GM12865 (cell line): ENCODE data around the gene BRMS1.
A peak's percentile ranks its signal among the peaks of the same experiment; 100 is the strongest.
"Not testable (repeated sequence)": the region's sequence is repeated elsewhere in the genome, so short reads cannot be mapped to it uniquely, and the experiment has no call there.

Experiments
- DNase-seq: peaks from one replicate; pipeline ENCODE4 v3.0.0; 2010; ENCODE audit warnings: low read depth
- H3K4me3 ChIP-seq: 2 replicates; pipeline ENCODE4 v1.5.1; 2011; ENCODE audit warnings: mild to moderate bottlenecking, low read depth, low read length, control low read depth
- TF ChIP-seq, protein P1 (sequence below): IDR thresholded peaks from 2 replicates; pipeline ENCODE4 v1.5.1; 2011; ENCODE audit warnings: low read length, control low read depth, low read depth, inconsistent platforms; ENCODE audit not compliant: insufficient read depth; ENCODE audit errors: missing control alignments

The BRMS1 gene

DNA sequence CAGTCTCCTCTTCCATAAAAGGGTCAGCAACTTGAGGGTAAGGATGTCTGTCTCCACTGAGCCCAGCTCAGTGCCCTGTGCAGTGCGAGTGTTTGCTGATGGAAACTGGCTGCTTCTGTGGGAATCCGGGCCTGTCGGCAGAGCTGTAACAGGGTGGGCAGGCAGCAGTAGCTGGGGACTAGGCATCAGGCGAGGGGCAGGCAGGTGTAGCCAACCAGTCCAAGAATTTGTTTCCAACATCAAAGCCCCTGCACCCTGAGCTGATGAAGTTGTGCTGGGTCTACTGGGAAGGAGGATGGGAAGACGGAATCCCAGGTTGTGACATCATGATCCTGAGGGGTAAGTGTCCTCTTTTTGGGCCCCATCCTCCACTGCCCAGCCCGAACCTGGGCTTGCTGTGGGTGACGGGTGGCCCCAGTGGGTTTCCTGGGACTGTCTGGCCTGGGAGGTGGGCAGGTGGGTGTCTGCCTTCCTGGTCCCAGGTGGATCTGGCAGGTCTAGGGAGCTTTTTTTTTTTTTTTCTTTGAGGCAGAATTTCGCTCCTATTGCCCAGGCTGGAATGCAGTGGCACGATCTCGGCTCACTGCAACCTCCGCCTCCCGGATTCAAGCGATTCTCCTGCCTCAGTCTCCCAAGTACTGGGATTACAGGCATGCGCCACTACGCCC is 15.6 kb upstream of the BRMS1 start:
- no peak overlapping the region for H3K4me3 ChIP-seq
- TF ChIP-seq, protein P1, sequence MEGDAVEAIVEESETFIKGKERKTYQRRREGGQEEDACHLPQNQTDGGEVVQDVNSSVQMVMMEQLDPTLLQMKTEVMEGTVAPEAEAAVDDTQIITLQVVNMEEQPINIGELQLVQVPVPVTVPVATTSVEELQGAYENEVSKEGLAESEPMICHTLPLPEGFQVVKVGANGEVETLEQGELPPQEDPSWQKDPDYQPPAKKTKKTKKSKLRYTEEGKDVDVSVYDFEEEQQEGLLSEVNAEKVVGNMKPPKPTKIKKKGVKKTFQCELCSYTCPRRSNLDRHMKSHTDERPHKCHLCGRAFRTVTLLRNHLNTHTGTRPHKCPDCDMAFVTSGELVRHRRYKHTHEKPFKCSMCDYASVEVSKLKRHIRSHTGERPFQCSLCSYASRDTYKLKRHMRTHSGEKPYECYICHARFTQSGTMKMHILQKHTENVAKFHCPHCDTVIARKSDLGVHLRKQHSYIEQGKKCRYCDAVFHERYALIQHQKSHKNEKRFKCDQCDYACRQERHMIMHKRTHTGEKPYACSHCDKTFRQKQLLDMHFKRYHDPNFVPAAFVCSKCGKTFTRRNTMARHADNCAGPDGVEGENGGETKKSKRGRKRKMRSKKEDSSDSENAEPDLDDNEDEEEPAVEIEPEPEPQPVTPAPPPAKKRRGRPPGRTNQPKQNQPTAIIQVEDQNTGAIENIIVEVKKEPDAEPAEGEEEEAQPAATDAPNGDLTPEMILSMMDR: no peak
- DNase-seq: no peak

DNA sequence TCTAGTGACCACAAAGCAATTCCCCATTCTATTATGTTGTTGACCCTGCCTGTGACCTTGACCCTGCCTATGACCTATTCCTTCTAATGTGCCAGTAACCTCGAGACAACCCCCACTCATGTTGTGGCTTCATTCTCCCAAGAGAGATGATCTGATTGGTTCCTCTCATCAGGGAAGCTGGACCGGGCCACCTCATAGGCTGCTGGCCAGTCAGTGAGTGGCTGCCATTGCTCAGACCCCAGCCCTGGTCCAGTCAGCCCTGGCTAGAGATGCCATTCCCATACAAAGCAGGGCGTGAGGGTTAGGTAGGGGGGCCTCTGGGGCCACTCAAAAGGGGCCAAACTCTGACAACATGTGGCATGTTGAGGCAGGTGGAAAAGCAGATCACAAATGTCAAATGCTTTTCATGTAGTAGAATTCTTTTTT is 14.8 kb upstream of the BRMS1 start:
- TF ChIP-seq, protein P1: no peak
- no peak for DNase-seq
- H3K4me3 ChIP-seq: no peak overlapping the region

DNA sequence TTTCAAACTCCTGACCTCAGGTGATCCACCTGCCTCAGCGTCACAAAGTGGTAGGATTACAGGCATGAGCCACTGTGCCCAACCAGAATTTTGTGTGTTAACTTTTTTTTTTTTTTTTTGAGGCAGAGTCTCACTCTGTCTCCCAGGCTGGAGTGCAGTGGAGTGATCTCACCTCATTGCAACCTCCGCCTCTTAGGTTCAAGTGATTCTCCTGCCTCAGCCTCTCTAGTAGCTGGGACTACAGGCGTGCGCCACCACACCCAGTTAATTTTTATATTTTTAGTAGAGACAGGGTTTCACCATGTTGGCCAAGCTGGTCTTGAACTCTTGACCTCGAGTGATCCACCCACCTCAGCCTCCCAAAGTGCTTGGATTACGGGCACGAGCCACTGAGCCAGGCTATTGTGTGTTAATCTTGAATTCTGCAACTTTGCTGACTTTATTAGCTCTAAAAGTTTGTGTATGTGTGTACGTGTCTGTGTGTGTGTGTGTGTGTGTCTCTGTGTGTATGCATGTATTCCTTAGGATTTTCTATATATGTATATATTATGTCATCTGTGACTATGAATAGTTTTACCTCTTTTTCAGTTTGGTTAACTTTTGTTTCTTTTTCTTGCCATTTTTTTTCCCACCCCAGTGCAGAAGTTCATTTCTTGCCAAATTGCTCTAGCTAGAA is 5.8 kb upstream of the BRMS1 start:
- DNase-seq, H3K4me3 ChIP-seq: not testable (repeated sequence)

DNA sequence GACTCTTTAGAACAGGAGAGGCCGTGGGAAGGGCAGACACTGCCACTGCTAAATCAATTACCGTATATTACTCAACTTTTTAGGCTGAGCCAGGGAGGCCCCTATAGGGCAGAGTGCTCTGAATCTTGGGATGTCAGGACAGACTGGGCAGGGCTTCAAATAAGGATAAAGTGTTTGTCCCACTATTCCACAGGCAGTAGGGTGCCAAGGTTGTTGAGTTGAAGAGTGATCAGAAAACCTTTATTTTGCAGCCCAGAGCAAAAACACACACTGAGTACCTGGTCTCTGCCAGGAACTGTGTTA is 4.1 kb upstream of the BRMS1 start:
- no peak for DNase-seq
- TF ChIP-seq, protein P1: no peak
- H3K4me3 ChIP-seq: no peak overlapping the region

DNA sequence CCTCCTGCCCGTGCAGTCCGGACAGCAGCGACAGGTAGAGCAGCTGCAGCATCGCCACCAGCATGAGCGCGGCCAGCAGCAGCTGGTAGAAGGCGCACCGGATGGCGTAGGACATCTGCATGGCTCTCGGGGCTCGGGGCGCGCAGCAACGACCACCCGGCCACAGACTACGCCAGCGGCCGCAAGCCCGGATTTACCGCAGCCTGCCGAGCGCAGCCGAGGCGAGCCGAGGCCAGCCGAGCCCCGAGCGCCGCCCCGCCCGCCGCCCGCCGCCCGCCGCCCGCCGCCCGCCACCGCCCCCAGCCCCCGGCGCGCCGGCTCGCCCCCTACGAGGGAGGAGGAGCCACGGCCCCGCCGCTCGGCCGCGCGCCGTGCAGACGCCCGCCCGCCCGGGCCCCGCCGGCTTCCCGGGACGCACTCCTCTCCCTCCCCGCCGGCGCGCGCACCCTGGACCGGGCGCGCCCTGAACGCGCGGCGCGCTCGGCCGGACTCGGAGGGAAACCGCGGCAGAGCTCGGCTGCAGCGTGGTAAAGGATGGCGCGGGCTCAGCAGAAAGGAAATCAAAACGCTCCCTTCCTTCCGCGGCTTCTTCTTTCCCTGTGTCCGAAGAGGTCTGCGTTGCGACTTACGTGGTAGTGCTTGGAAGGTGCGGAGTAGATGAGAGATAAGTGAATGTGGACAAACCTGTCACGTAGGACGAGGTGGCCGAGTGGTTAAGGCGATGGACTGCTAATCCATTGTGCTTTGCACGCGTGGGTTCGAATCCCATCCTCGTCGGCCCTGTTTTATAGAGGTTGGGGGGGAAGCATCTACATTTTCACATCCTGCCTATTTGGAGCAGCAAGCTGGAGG is 2.7 kb upstream of the BRMS1 start, which contains the start of gene B4GAT1:
Gene B4GAT1, minus strand, starts transcription at position 205 of the 852 bp plus-strand sequence. Its CDS starts 84 bp downstream, at position 121.
- TF ChIP-seq, protein P1: no peak
- DNase-seq: peak; percentile 94

DNA sequence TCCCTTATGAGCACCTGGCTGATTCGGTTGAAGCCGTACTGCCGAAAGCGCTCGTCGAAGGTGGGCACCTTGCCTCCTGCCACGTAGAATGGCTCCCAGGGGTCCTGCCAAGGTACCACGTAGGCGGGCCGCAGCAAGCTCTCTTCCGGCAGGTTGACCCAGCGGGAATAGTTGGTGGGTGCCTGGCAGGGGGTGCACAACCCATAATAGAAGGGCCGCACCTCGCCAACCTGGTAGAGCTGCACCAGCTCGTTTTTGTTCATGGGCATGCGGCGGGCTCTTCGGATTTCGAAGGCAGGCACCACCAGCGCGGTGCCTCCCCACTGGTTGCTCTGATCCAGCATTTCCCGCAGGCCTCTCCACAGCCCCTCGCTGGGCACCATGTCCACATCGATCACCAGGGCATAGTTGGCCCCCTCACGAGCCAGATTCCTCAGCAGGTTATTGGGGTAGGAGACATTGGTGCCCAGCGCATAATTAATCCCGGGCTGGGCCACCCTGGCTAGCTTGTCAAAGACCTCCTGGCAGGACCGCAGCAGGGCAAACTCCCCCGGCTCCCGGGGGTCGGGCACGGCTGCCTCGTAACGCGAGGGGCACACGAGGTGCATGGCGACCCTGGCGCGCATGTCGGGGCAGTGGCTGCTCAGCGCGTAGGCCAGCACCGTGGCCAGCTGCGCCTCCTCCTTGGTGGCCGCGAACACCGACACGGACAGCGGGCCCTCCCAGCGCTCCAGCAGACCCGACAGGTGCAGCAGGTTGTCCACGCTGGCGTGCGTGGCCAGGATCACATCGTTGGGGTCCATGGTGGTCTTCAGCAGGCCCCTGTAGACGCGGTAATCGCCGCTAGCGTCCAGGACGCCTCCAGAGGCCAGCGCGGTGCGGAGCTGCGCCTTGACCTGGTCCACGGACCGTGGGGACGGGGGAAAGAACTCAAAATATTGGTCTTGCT is 1.8 kb upstream of the BRMS1 start:
- DNase-seq: no peak
- H3K4me3 ChIP-seq: peak overlapping the region; percentile 95
- TF ChIP-seq, protein P1: no peak

More for the DNA sequence above, 2.7 kb upstream of the BRMS1 start, which contains the start of gene B4GAT1:
- H3K4me3 ChIP-seq: peak within 1 kb of the TSS; percentile 95
